IPS-20b (cell line): ENCODE data around the gene PIK3R5.

Source experiments
- H3K27ac ChIP-seq: one replicate; pipeline ENCODE4 v1.5.1; 2013; ENCODE audit warnings: low read length
- H3K27me3 ChIP-seq: 2 replicates; pipeline ENCODE4 v1.6.1; 2013; ENCODE audit warnings: mild to moderate bottlenecking, low read length, inconsistent platforms; ENCODE audit not compliant: insufficient read depth
- H3K36me3 ChIP-seq: 2 replicates; pipeline ENCODE4 v1.6.1; 2013; ENCODE audit warnings: low read depth, mild to moderate bottlenecking, inconsistent platforms, low read length, moderate library complexity; ENCODE audit not compliant: insufficient read depth
- H3K4me1 ChIP-seq: 2 replicates; pipeline ENCODE4 v1.6.1; 2013; ENCODE audit warnings: mild to moderate bottlenecking, control low read depth, inconsistent platforms, low read length, moderate library complexity; ENCODE audit not compliant: insufficient read depth
- H3K4me3 ChIP-seq: 2 replicates; pipeline ENCODE4 v1.5.1; 2013; ENCODE audit warnings: mild to moderate bottlenecking, low read length, inconsistent platforms
- H3K9ac ChIP-seq: 2 replicates; pipeline ENCODE4 v1.6.1; 2013; ENCODE audit warnings: low read depth, mild to moderate bottlenecking, inconsistent platforms, low read length, moderate library complexity
- H3K9me3 ChIP-seq: 2 replicates; pipeline ENCODE4 v1.6.1; 2013; ENCODE audit warnings: mild to moderate bottlenecking, low read depth, low read length, inconsistent platforms; ENCODE audit not compliant: insufficient read depth

The PIK3R5 gene

GRCh38 chr17:8948462-8948861 lies 17.0 kb downstream of the PIK3R5 start:
- no peaks in the 10 kb centered on the region for H3K36me3 ChIP-seq
- no peak overlapping the region for H3K4me3 ChIP-seq
- no peak overlapping the region for H3K27ac ChIP-seq
- H3K9ac ChIP-seq: no peak overlapping the region
- no peaks in the 10 kb centered on the region; the same call in 1 of the 2 replicates for H3K27me3 ChIP-seq
- no peaks in the 10 kb centered on the region for H3K4me1 ChIP-seq
- no peaks in the 10 kb centered on the region for H3K9me3 ChIP-seq

- H3K4me3 ChIP-seq: no peak overlapping the region
- no peaks in the 10 kb centered on the region for H3K36me3 ChIP-seq
- H3K4me1 ChIP-seq: no peaks in the 10 kb centered on the region
- H3K27ac ChIP-seq: no peak overlapping the region
- H3K9me3 ChIP-seq: no peaks in the 10 kb centered on the region
- H3K27me3 ChIP-seq: no peaks in the 10 kb centered on the region; the same call in 1 of the 2 replicates
- H3K9ac ChIP-seq: no peak overlapping the region
Observed at GRCh38 chr17:8947201-8947600, 18.3 kb downstream of the PIK3R5 start.

- Histone ChIP-seq H3K27me3 (no peaks in the 10 kb centered on the region; the same call in 1 of the 2 replicates), H3K36me3 (no peaks in the 10 kb centered on the region), H3K4me1 (no peaks in the 10 kb centered on the region), H3K27ac (no peak overlapping the region), H3K4me3 (no peak overlapping the region), H3K9ac (no peak overlapping the region), H3K9me3 (no peaks in the 10 kb centered on the region)
Observed at GRCh38 chr17:8946476-8946875, 19.0 kb downstream of the PIK3R5 start.

GRCh38 chr17:8946071-8946470 lies 19.4 kb downstream of the PIK3R5 start:
- Histone ChIP-seq H3K4me1 (no peaks in the 10 kb centered on the region), H3K9ac (no peak overlapping the region), H3K36me3 (no peaks in the 10 kb centered on the region), H3K27me3 (no peaks in the 10 kb centered on the region; the same call in 1 of the 2 replicates), H3K27ac (no peak overlapping the region), H3K4me3 (no peak overlapping the region), H3K9me3 (no peaks in the 10 kb centered on the region)

- H3K4me1 ChIP-seq: peaks cover 4% of the 10 kb centered on the region; the same call in 1 of the 2 replicates
- H3K9me3 ChIP-seq: no peaks in the 10 kb centered on the region
- no peak overlapping the region for H3K9ac ChIP-seq
- no peak overlapping the region for H3K4me3 ChIP-seq
- no peaks in the 10 kb centered on the region for H3K27me3 ChIP-seq
- H3K27ac ChIP-seq: no peak overlapping the region
- no peaks in the 10 kb centered on the region for H3K36me3 ChIP-seq
Observed at GRCh38 chr17:8944748-8945147, 20.8 kb downstream of the PIK3R5 start.

- no peak overlapping the region for H3K27ac ChIP-seq
- no peaks in the 10 kb centered on the region for H3K36me3 ChIP-seq
- no peaks in the 10 kb centered on the region for H3K27me3 ChIP-seq
- H3K4me3 ChIP-seq: no peak overlapping the region
- peaks cover 8% of the 10 kb centered on the region; the same call in 1 of the 2 replicates for H3K4me1 ChIP-seq
- H3K9ac ChIP-seq: no peak overlapping the region
- no peaks in the 10 kb centered on the region for H3K9me3 ChIP-seq
Observed at GRCh38 chr17:8944083-8944482, 21.4 kb downstream of the PIK3R5 start.

GRCh38 chr17:8941980-8942622 lies 23.4 kb downstream of the PIK3R5 start:
- Histone ChIP-seq H3K36me3 (no peaks in the 10 kb centered on the region), H3K27me3 (no peaks in the 10 kb centered on the region), H3K9ac (no peak overlapping the region), H3K4me3 (no peak overlapping the region), H3K9me3 (no peaks in the 10 kb centered on the region), H3K27ac (no peak overlapping the region), H3K4me1 (peaks cover 8% of the 10 kb centered on the region; the same call in 1 of the 2 replicates)

GRCh38 chr17:8941520-8941919 lies 24.0 kb downstream of the PIK3R5 start:
- Histone ChIP-seq H3K36me3 (no peaks in the 10 kb centered on the region), H3K4me1 (peaks cover 8% of the 10 kb centered on the region; the same call in 1 of the 2 replicates), H3K9ac (no peak overlapping the region), H3K27ac (no peak overlapping the region), H3K27me3 (no peaks in the 10 kb centered on the region), H3K4me3 (no peak overlapping the region), H3K9me3 (no peaks in the 10 kb centered on the region)

GRCh38 chr17:8940866-8941471 lies 24.5 kb downstream of the PIK3R5 start:
- Histone ChIP-seq H3K4me1 (peaks cover 8% of the 10 kb centered on the region; the same call in 1 of the 2 replicates), H3K9me3 (no peaks in the 10 kb centered on the region), H3K4me3 (no peak overlapping the region), H3K27me3 (no peaks in the 10 kb centered on the region), H3K9ac (no peak overlapping the region), H3K36me3 (no peaks in the 10 kb centered on the region), H3K27ac (no peak overlapping the region)

GRCh38 chr17:8939496-8940334 lies 25.8 kb downstream of the PIK3R5 start:
- Histone ChIP-seq H3K27ac (no peak overlapping the region), H3K36me3 (no peaks in the 10 kb centered on the region)

GRCh38 chr17:8938933-8939332 lies 26.6 kb downstream of the PIK3R5 start:
- Histone ChIP-seq H3K27me3 (no peaks in the 10 kb centered on the region), H3K4me1 (peaks cover 8% of the 10 kb centered on the region; the same call in 1 of the 2 replicates), H3K9ac (no peak overlapping the region), H3K27ac (no peak overlapping the region), H3K4me3 (no peak overlapping the region), H3K36me3 (no peaks in the 10 kb centered on the region), H3K9me3 (no peaks in the 10 kb centered on the region)

More at GRCh38 chr17:8939496-8940334, 25.8 kb downstream of the PIK3R5 start:
- H3K9me3 ChIP-seq: no peaks in the 10 kb centered on the region
- peaks cover 8% of the 10 kb centered on the region; the same call in 1 of the 2 replicates for H3K4me1 ChIP-seq
- H3K9ac ChIP-seq: no peak overlapping the region
- no peaks in the 10 kb centered on the region for H3K27me3 ChIP-seq
- H3K4me3 ChIP-seq: no peak overlapping the region
